Measurements from ENCODE around the gene IGF2R. TPM values are rescaled to one million over a fixed set of nuclear protein-coding genes. Genes with fewer than 3 reads are reported as not detected.
"Not testable (repeated sequence)": the region's sequence is repeated elsewhere in the genome, so short reads cannot be mapped to it uniquely, and the experiment has no call there.

IGF2R gene
- polyA plus RNA-seq, 3 donors from 2014 or later = 17.2 to 54.9 (median 21.4) TPM

DNA sequence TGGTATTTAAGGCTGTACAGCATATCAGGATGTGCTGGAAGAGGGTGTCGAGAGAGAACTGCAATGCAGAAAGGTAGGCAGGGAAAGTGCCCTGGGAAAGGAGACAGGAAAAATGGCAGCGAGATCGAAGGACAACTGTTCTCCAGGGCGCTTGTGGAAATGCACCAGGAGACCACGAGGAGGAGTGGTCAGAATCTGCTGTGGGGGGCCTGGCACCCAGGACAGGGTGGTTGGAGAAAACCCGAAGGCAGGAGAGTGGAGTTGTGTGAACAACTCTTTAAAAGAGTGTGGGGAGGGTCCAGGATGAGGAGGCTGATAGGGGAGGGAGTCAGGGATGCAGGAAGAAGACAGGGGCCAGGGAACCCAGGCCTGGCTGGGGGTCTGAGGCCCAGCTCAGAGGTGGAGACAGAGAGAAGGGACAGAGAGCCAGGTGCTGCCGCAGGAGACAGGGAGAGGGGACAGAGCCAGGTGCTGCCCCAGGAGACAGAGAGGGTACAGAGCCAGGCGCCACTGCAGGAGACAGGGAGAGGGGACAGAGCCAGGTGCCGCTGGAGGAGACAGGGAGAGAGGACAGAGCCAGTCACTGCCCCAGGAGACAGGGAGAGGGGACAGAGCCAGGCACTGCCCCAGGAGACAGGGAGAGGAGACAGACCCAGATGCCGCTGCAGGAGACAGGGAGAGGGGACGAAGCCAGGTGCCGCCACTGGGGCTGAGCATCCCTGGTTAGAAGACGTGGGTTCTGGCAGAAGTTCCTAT, 162.0 kb downstream of the IGF2R start:
- Mint-ChIP-seq H3K9me3 (no peaks in the 10 kb centered on the region), H3K27ac (peak overlapping the region in 3 of 6 donors; percentile 3 to 55 (median 18)), H3K27me3 (ENCODE audit: low read depth in 3 of 3) (peaks cover 0 to 6% (median 3%) of the 10 kb centered on the region in 3 donors), H3K36me3 (peaks cover 4 to 10% (median 5%) of the 10 kb centered on the region in 3 donors), H3K4me1 (no peaks in the 10 kb centered on the region), H3K4me3 (no peak overlapping the region)
- DNase-seq = no peak

DNA sequence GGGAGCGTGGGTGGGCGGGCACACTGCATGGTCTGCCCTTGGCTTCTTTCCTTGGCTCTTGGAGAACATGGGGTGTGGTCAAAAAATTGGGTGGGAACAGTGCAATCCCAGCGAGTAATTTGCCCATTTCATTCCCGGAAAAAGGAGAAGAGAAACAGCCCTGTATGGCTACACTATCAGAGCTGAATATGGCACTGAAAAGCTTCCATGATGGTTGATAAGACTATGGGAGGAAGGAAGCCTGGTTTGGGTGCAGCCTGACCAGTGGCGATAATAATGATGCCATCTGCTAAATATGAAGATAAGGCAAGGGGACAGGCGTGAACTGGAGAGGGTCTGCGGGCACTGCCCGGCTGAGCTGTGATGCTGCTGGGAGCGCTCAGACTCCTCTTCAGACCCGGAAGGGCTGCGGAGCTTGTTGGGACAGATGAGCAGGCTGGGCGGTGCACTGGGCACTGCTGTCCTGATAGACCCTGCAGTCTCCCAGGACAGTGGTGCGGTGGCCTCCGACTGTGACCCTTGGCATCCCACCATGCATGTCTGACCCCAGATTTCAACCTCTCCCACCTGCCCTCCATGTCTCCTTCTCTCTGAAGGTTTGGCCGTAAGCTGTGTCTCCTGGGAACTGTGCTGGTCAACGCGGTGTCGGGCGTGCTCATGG, 162.9 kb downstream of the IGF2R start:
- H3K36me3 Mint-ChIP-seq = peaks cover 4 to 10% (median 5%) of the 10 kb centered on the region in 3 donors
- no peak overlapping the region for H3K4me3 Mint-ChIP-seq
- H3K27ac Mint-ChIP-seq = peak overlapping the region in 4 of 6 donors; percentile 17 to 62 (median 45)
- no peak for DNase-seq
- H3K4me1 Mint-ChIP-seq = no peaks in the 10 kb centered on the region
- peaks cover 0 to 6% (median 3%) of the 10 kb centered on the region in 3 donors for H3K27me3 Mint-ChIP-seq (ENCODE audit: low read depth in 3 of 3)
- no peaks in the 10 kb centered on the region for H3K9me3 Mint-ChIP-seq

GRCh38 chr6:160132297-160132637, 163.4 kb downstream of the IGF2R start:
- H3K4me1 Mint-ChIP-seq = no peaks in the 10 kb centered on the region
- H3K27ac Mint-ChIP-seq = peak overlapping the region in 5 of 6 donors; percentile 8 to 62 (median 20)
- no peaks in the 10 kb centered on the region for H3K9me3 Mint-ChIP-seq
- H3K36me3 Mint-ChIP-seq = peaks cover 4 to 10% (median 5%) of the 10 kb centered on the region in 3 donors
- H3K4me3 Mint-ChIP-seq = no peak overlapping the region
- no peak for DNase-seq
- peaks cover 0 to 6% (median 3%) of the 10 kb centered on the region in 3 donors for H3K27me3 Mint-ChIP-seq (ENCODE audit: low read depth in 3 of 3)

GRCh38 chr6:160132776-160133338, 164.0 kb downstream of the IGF2R start:
- peaks cover 4 to 10% (median 5%) of the 10 kb centered on the region in 3 donors for H3K36me3 Mint-ChIP-seq
- H3K4me1 Mint-ChIP-seq = peaks cover 0 to under 1% of the 10 kb centered on the region in 2 donors
- DNase-seq = no peak
- peaks cover 0 to 6% (median 4%) of the 10 kb centered on the region in 3 donors for H3K27me3 Mint-ChIP-seq (ENCODE audit: low read depth in 3 of 3)
- peaks cover 0 to 1% (median 0%) of the 10 kb centered on the region in 6 donors for H3K9me3 Mint-ChIP-seq
- no peak overlapping the region for H3K4me3 Mint-ChIP-seq
- peak overlapping the region in 1 of 6 donors; percentile 35 for H3K27ac Mint-ChIP-seq

- peaks cover 4 to 10% (median 5%) of the 10 kb centered on the region in 3 donors for H3K36me3 Mint-ChIP-seq
- peaks cover 0 to 6% (median 3%) of the 10 kb centered on the region in 3 donors for H3K27me3 Mint-ChIP-seq (ENCODE audit: low read depth in 3 of 3)
- H3K4me1 Mint-ChIP-seq = peaks cover 7 to 9% of the 10 kb centered on the region in 2 donors
- no peak overlapping the region for H3K4me3 Mint-ChIP-seq
- peak overlapping the region in 2 of 6 donors; percentile 24 to 35 for H3K27ac Mint-ChIP-seq
- H3K9me3 Mint-ChIP-seq = peaks cover 0 to 1% (median 0%) of the 10 kb centered on the region in 6 donors
- no peak for DNase-seq
Observed at GRCh38 chr6:160133441-160134336, 164.8 kb downstream of the IGF2R start.

- not testable (repeated sequence) for H3K4me3 Mint-ChIP-seq
Observed at GRCh38 chr6:160134337-160134751, 165.5 kb downstream of the IGF2R start.

GRCh38 chr6:160134779-160135547, 166.1 kb downstream of the IGF2R start:
- peaks cover 0 to 14% (median 9%) of the 10 kb centered on the region in 3 donors for H3K36me3 Mint-ChIP-seq
- H3K9me3 Mint-ChIP-seq = peaks cover 0 to 1% (median 0%) of the 10 kb centered on the region in 6 donors
- H3K27ac Mint-ChIP-seq = peak overlapping the region in 3 of 6 donors; percentile 5 to 70 (median 41)
- DNase-seq = no peak
- peaks cover 9 to 10% of the 10 kb centered on the region in 2 donors for H3K4me1 Mint-ChIP-seq
- peaks cover 0 to 6% (median 5%) of the 10 kb centered on the region in 3 donors for H3K27me3 Mint-ChIP-seq (ENCODE audit: low read depth in 3 of 3)
- H3K4me3 Mint-ChIP-seq = no peak overlapping the region

More at GRCh38 chr6:160134337-160134751, 165.5 kb downstream of the IGF2R start:
- H3K36me3 Mint-ChIP-seq = peaks cover 3 to 10% (median 5%) of the 10 kb centered on the region in 3 donors
- not testable (repeated sequence) for H3K9me3 Mint-ChIP-seq; H3K27ac Mint-ChIP-seq; H3K4me1 Mint-ChIP-seq; H3K27me3 Mint-ChIP-seq (ENCODE audit: low read depth in 3 of 3); DNase-seq

DNA sequence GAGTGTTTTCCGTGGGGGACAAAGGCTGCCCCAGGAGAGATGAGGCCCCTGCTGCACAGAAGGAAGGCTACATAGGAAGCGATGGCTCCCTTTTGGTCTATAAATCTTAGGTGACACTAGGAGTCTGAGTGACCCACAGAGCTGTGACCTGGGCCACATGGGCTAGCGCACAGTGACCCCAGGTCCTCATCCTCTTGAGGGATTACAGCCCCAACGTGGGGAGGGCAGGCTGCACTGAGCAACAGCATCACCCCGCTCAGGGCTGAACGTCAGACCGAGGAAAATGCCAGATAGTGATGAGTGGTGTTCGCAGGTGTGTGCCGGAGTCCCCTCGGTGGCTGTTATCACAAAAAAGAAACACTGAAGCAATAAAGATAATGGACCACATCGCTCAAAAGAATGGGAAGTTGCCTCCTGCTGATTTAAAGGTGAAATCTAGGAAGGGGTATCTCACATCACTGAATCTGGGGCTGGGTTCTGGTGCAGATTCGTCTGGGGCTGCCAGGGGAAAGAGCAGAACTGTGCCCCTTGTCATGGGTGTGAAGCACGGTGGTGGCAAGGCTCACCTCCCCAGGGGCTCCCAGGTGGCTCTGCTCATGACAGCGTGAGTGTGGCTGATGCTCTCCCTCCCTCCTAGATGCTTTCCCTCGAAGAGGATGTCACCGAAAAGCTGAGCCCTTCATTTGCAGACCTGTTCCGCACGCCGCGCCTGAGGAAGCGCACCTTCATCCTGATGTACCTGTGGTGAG, 167.2 kb downstream of the IGF2R start:
- peaks cover 0 to 1% (median 0%) of the 10 kb centered on the region in 6 donors for H3K9me3 Mint-ChIP-seq
- no peak overlapping the region for H3K4me3 Mint-ChIP-seq
- H3K36me3 Mint-ChIP-seq = peaks cover 0 to 13% (median 13%) of the 10 kb centered on the region in 3 donors
- peaks cover 9 to 10% of the 10 kb centered on the region in 2 donors for H3K4me1 Mint-ChIP-seq
- peak overlapping the region in 1 of 6 donors; percentile 38 for H3K27ac Mint-ChIP-seq
- no peak for DNase-seq
- H3K27me3 Mint-ChIP-seq (ENCODE audit: low read depth in 3 of 3) = peaks cover 0 to 6% (median 3%) of the 10 kb centered on the region in 3 donors

GRCh38 chr6:160137130-160137988, 168.5 kb downstream of the IGF2R start:
- Mint-ChIP-seq H3K36me3 (peaks cover 0 to 12% (median 10%) of the 10 kb centered on the region in 3 donors), H3K27ac (peak overlapping the region in 2 of 6 donors; percentile 0 to 5), H3K9me3 (peaks cover 0 to 1% (median 0%) of the 10 kb centered on the region in 6 donors), H3K27me3 (ENCODE audit: low read depth in 3 of 3) (peaks cover 0 to 3% (median 3%) of the 10 kb centered on the region in 3 donors), H3K4me1 (peaks cover 9 to 10% of the 10 kb centered on the region in 2 donors), H3K4me3 (no peak overlapping the region)
- no peak for DNase-seq

DNA sequence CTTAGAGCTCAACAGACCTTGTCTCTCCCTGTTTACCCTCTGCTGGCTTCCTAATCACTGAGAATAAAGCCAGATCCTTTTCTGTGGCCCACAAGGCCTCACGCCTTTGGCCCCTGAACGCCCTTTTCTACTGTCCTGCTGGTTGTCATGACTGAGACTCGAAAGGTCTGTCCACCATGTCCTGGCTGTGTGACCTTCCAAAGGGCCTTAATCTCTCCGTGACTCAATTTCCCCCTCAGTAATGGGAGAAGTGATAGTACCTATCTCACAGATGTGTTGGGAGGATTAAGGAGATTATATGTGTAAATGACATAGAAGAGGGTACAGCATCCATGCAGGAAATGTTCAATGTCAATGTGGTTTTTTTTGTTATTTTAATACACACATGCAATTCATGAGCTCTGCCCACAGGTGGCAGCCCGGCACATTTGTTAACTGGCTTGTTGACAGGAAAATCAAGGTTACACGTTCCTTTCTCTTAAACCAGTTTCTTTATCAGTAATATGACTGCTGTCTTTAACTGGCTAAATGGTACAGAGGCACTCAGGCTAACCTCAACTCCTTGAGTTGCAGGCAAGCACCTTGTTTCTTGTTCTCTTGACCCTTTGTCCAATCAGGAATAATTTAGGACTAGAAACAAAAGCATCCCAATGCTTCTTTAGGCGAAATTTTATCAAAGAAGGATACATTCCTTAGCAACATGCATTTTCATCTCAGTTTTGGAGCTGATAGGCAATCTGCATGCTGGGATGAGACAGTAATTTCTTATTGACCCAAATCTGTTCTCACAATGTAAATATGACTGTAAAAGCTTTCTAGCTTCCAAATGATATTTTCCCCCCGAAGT, 169.3 kb downstream of the IGF2R start:
- peak; percentile 45 to 58 (median 47) for DNase-seq
- peaks cover 9 to 10% of the 10 kb centered on the region in 2 donors for H3K4me1 Mint-ChIP-seq
- H3K27me3 Mint-ChIP-seq (ENCODE audit: low read depth in 3 of 3) = peaks cover 0 to 3% (median 3%) of the 10 kb centered on the region in 3 donors
- H3K4me3 Mint-ChIP-seq = no peak overlapping the region
- peaks cover 0 to 13% (median 7%) of the 10 kb centered on the region in 3 donors for H3K36me3 Mint-ChIP-seq
- peak overlapping the region in 4 of 6 donors; percentile 0 to 47 (median 15) for H3K27ac Mint-ChIP-seq
- H3K9me3 Mint-ChIP-seq = peaks cover 0 to 1% (median 0%) of the 10 kb centered on the region in 6 donors

All from immature natural killer cell (primary cell).